Testis (tissue), 5 donors: ENCODE measurements around the gene MSRB1. TPM values are rescaled to one million over a fixed set of nuclear protein-coding genes. Genes with fewer than 3 reads are reported as not detected.

Source experiments
- DNase-seq: peaks from one replicate; pipeline ENCODE4 v3.0.0-alpha.2; 2019
- H3K27ac ChIP-seq, 2 donors: fragments of 200-600 bp; sonication (generic); one replicate each; pipeline ENCODE4 v1.5.1; 2019
- H3K27me3 ChIP-seq: fragments of 200-600 bp; sonication (generic); one replicate; pipeline ENCODE4 v1.5.1; 2019
- H3K36me3 ChIP-seq: fragments of 200-600 bp; sonication (generic); one replicate; pipeline ENCODE4 v1.5.1; 2017; ENCODE audit warnings: low read depth; ENCODE audit errors: missing control alignments
- H3K4me1 ChIP-seq: fragments of 200-600 bp; sonication (generic); one replicate; pipeline ENCODE4 v1.5.1; 2019
- H3K4me3 ChIP-seq, 2 donors: fragments of 200-600 bp; sonication (generic); one replicate each; pipeline ENCODE4 v1.5.1; 2017 to 2019
- H3K9me3 ChIP-seq: fragments of 200-600 bp; sonication (generic); one replicate; pipeline ENCODE4 v1.5.1; 2017
- CTCF ChIP-seq, 3 experiments: fragments of 450-650 bp in 2 of 3; fragments of 200-600 bp in 1 of 3; sonication (generic) in 1 of 3; IDR thresholded peaks; one replicate each; pipeline ENCODE4 v1.5.1; 2016 to 2019; ENCODE audit warnings: antibody characterized with exemption in 3 of 3, mild to moderate bottlenecking in 2 of 3, moderate library complexity in 1 of 3
- POLR2A ChIP-seq: fragments of 450-650 bp; IDR thresholded peaks from one replicate; pipeline ENCODE4 v1.6.1; 2017; ENCODE audit warnings: antibody characterized with exemption, mild to moderate bottlenecking, moderate library complexity
- WGBS, 2 donors: methylation state at CpG; one replicate each; pipeline ENCODE4 v1.1.5; 2018; 5-methylcytosine and 5-hydroxymethylcytosine counted together
- intact Hi-C: fragments of 100-400 bp; cut with DNase I; formaldehyde crosslinking; loops from one replicate; pipeline ENCODE4 v1.15.1; 2023; ENCODE audit warnings: low total_unique reads
- long read RNA-seq, 2 donors: transcript quantifications; one replicate each; lab custom pipeline, GENCODE V29; 2026
- polyA plus RNA-seq: library from polyadenylated mRNA; stranded (reverse); fragments of 350-450 nt; fragmentation: Illumina TruSeq; extraction: RNeasy Lipid Tissue Mini Kit (QIAGEN cat#74804); gene quantifications from one replicate; pipeline ENCODE4 v1.2.3, GENCODE V29; 2014; ENCODE audit warnings: low read depth, low replicate concordance; ENCODE audit not compliant: insufficient read depth
- total RNA-seq, 2 donors: library from RNA; depleted of rRNA; stranded (reverse); fragments of >200 nt; gene quantifications; one replicate each; pipeline ENCODE4 v1.2.3, GENCODE V29; 2016

MSRB1 gene
- total RNA-seq (10 to 100 TPM; 17.5 to 19.8 TPM), polyA plus RNA-seq (35.2 TPM)
- long read RNA-seq, donor 1, transcript MSRB1-201 (4 exons, 1,423 nt) = major isoform, 9 of 9 reads
- long read RNA-seq, donor 1, partial matches to known transcripts = 0 of 9 reads
- long read RNA-seq, donor 1, other reads (novel, unspliced or antisense) = 0 of 9 reads
- long read RNA-seq, donor 2, transcript MSRB1-201 (4 exons, 1,423 nt) = major isoform, 11 of 11 reads
- long read RNA-seq, donor 2, partial matches to known transcripts = 0 of 11 reads
- long read RNA-seq, donor 2, other reads (novel, unspliced or antisense) = 0 of 11 reads

GRCh38 chr16:1942810-1943726 lies at the start of gene MSRB1:
TSS of gene MSRB1 (minus strand) at chr16:1943199. CDS start at chr16:1943156, 43 bp downstream.
- Histone ChIP-seq H3K27me3 (no peaks in the 10 kb centered on the region), H3K36me3 (no peaks in the 10 kb centered on the region), H3K27ac (peak within 1 kb of the TSS; percentile 46 to 64), H3K4me3 (peak within 1 kb of the TSS; percentile 85 to 89), H3K4me1 (peaks cover 16% of the 10 kb centered on the region), H3K9me3 (no peaks in the 10 kb centered on the region)
- intact Hi-C loops = no loop called here
- TF ChIP-seq POLR2A (peak; percentile 23), CTCF (IDR thresholded peaks at IDR 0.05) (no peak)
- WGBS, 2 donors = 1 to 3% methylated on average over 11 to 76 of the region's 77 CpGs
- DNase-seq = peak; percentile 100

GRCh38 chr16:1991948-1992703 lies 49.1 kb upstream of the MSRB1 start:
- WGBS, 2 donors = 2 to 3% methylated on average over 9 to 85 of the region's 96 CpGs
- DNase-seq = peak; percentile 95
- TF ChIP-seq POLR2A (no peak), CTCF (IDR thresholded peaks at IDR 0.05) (no peak)
- intact Hi-C loops = no loop called here
- H3K36me3 ChIP-seq = no peaks in the 10 kb centered on the region
- H3K9me3 ChIP-seq = no peaks in the 10 kb centered on the region
- H3K27ac ChIP-seq = no peak overlapping the region
- no peaks in the 10 kb centered on the region for H3K27me3 ChIP-seq
- peak overlapping the region; percentile 26 to 46 for H3K4me3 ChIP-seq
- H3K4me1 ChIP-seq = peaks cover 13% of the 10 kb centered on the region

- H3K27me3 ChIP-seq = no peaks in the 10 kb centered on the region
- 15 to 16% methylated on average over 14 to 22 of the region's 22 CpGs for WGBS, 2 donors
- H3K27ac ChIP-seq = no peak overlapping the region
- H3K36me3 ChIP-seq = no peaks in the 10 kb centered on the region
- intact Hi-C loops = no loop called here
- no peak for DNase-seq
- TF ChIP-seq CTCF (IDR thresholded peaks at IDR 0.05) = no peak
- no peak for TF ChIP-seq POLR2A
- H3K9me3 ChIP-seq = no peaks in the 10 kb centered on the region
- H3K4me1 ChIP-seq = peaks cover 13% of the 10 kb centered on the region
- peak overlapping the region; percentile 16 to 46 for H3K4me3 ChIP-seq
Measured at GRCh38 chr16:1991588-1991947, 48.6 kb upstream of the MSRB1 start.

GRCh38 chr16:1991135-1991551 lies 48.1 kb upstream of the MSRB1 start:
- peak overlapping the region in 1 of 2 donors; percentile 52 for H3K4me3 ChIP-seq
- WGBS, 2 donors = 6 to 11% methylated on average over 14 to 18 of the region's 18 CpGs
- DNase-seq = no peak
- no peaks in the 10 kb centered on the region for H3K36me3 ChIP-seq
- intact Hi-C loops = no loop called here
- TF ChIP-seq CTCF (IDR thresholded peaks at IDR 0.05) (no peak), POLR2A (no peak)
- no peaks in the 10 kb centered on the region for H3K9me3 ChIP-seq
- no peaks in the 10 kb centered on the region for H3K27me3 ChIP-seq
- no peak overlapping the region for H3K27ac ChIP-seq
- H3K4me1 ChIP-seq = peaks cover 13% of the 10 kb centered on the region
